AG04449 (cell line): ENCODE results near the gene KRTAP10-9.
"Not testable (repeated sequence)": the region's sequence is repeated elsewhere in the genome, so short reads cannot be mapped to it uniquely, and the experiment has no call there.

Experiments
- CTCF ChIA-PET: fragments of 350-600 bp; formaldehyde crosslinking; extraction: SDS; loops from one replicate; lab custom pipeline; 2021; ENCODE audit warnings: antibody characterized with exemption; lab: Yijun Ruan, JAX
- POLR2A ChIA-PET: fragments of 400-600, 350-600 bp; formaldehyde crosslinking; extraction: SDS; loops from one replicate; lab custom pipeline; 2020; ENCODE audit warnings: antibody characterized with exemption, inconsistent platforms; lab: Yijun Ruan, JAX
- DNase-seq: peaks from one replicate; pipeline ENCODE4 v3.0.0-alpha.2; 2010; ENCODE audit warnings: low read depth, low spot score
- H3K4me3 ChIP-seq: 2 replicates; pipeline ENCODE4 v1.5.1; 2011; ENCODE audit warnings: low read depth, mild to moderate bottlenecking, control low read depth, low read length
- TF ChIP-seq, protein P1 (sequence below): IDR thresholded peaks from one replicate; pipeline ENCODE4 v1.5.1; 2011; ENCODE audit warnings: mild to moderate bottlenecking, moderate library complexity, low read length, control low read depth, inconsistent platforms; ENCODE audit not compliant: insufficient read depth; ENCODE audit errors: missing control alignments

Gene KRTAP10-9, protein sequence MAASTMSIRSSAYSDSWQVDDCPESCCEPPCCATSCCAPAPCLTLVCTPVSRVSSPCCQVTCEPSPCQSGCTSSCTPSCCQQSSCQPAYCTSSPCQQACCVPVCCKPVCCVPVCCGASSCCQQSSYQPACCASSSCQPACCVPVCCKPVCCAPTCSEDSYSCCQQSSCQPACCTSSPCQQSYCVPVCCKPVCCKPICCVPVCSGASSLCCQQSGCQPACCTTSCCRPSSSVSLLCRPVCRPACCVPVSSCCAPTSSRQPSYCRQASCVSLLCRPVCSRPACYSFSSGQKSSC

DNA sequence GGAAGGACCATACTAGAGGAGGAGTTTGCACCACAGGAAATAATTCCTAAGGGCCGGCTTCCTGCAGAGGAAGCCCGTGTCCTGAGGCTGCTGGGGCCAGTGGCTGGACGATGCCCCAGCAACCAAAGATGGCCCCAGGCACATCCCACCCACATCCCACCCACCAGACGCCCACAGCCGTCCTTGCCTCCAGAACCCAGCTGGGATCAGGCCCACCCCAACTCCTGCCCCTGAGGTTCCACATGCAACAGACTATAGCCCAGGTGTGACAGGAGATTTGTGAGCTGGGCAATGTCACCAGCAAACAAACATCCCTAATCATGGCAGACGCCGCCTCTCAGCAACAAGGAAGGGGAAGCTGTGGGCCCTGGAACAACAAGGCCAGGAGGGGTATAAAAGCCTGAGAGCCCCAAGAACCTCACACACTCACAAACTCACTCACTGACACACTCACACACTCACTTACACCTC, at the start of gene KRTAP10-9:
TSS of gene KRTAP10-9 (plus strand) at position 421 of the 471 bp plus-strand sequence. CDS start 79 bp downstream, outside the sequence.
- H3K4me3 ChIP-seq, result no peak within 1 kb of the TSS
- TF ChIP-seq, protein P1, sequence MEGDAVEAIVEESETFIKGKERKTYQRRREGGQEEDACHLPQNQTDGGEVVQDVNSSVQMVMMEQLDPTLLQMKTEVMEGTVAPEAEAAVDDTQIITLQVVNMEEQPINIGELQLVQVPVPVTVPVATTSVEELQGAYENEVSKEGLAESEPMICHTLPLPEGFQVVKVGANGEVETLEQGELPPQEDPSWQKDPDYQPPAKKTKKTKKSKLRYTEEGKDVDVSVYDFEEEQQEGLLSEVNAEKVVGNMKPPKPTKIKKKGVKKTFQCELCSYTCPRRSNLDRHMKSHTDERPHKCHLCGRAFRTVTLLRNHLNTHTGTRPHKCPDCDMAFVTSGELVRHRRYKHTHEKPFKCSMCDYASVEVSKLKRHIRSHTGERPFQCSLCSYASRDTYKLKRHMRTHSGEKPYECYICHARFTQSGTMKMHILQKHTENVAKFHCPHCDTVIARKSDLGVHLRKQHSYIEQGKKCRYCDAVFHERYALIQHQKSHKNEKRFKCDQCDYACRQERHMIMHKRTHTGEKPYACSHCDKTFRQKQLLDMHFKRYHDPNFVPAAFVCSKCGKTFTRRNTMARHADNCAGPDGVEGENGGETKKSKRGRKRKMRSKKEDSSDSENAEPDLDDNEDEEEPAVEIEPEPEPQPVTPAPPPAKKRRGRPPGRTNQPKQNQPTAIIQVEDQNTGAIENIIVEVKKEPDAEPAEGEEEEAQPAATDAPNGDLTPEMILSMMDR, result no peak
- ChIA-PET POLR2A (no interaction called here), CTCF (no interaction called here)
- no peak for DNase-seq

DNA sequence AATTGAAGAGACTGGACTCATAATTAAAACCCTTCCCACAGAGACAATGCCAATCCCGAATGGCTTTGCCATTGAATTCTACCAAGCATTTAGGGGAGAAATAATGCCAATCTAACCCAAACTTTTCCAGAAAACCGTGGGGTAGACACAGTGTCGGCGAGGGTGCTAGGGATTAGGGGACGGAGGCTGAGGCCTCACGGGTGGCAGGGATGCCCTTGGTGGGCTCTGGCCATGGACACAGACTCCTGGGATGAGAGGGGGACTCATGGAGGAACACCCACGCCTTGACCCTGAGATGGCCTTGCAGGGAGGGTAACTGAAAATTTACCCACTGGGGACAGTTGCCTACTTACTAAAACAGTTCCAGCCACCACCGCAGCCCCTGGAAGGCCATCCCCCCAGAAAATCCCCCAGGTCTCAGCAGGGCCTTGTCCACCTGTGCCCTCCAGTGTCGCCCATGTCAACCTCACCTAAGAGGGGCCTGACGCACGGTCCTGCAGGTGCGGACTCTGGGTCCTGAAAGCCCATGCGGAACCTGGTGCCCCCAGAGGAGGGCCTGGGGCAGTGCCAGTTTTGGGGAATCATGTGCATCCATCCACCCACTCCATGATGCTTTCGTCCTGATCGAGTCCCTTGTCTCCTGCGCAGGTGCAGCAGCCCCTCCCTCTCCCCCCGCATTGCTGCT, 48.4 kb upstream of the KRTAP10-9 start:
- DNase-seq, result no peak
- POLR2A ChIA-PET, result no interaction called here
- H3K4me3 ChIP-seq, result no peak overlapping the region
- TF ChIP-seq, protein P1, result no peak
- CTCF ChIA-PET, result no interaction called here

DNA sequence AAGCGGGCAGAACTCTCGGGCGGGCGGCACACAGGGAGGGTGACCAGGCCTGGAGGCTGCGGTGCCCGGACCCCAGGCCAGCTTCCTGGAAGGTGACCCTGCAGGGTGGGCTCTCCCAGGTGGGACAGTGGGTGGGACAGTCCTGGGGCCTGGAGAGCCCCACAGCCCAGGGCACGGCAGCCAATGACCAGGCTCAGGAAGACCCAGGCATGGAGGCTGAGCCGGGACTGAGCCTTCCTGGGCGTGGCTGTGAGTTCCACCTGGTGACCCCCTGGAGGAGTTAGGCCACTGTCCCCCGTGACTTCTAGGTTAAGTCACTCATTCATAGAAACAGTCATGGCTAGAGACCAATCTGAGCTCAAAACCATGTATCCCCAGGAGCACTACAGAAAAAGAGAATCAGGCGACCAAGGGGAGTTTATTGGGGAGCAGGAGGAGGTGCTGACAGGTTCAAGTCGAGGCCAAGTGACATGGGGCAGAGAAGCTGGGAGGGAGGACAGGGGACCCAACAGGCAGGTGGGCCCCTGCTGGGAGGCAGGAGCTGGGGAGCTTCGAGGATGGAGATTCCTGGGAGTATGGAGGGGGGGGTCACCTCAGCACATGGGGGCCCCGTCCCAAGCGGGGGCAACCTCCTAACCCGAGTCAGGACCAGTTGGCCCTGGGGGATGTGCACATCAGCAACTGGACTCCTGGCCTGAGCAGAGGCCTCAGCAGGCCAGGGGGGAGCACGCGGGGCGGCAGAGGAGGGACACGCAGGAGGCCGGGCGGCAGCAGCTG, 47.6 kb upstream of the KRTAP10-9 start:
- ChIA-PET POLR2A (no interaction called here), CTCF (no interaction called here)
- TF ChIP-seq, protein P1, result no peak
- no peak overlapping the region for H3K4me3 ChIP-seq
- DNase-seq, result no peak

DNA sequence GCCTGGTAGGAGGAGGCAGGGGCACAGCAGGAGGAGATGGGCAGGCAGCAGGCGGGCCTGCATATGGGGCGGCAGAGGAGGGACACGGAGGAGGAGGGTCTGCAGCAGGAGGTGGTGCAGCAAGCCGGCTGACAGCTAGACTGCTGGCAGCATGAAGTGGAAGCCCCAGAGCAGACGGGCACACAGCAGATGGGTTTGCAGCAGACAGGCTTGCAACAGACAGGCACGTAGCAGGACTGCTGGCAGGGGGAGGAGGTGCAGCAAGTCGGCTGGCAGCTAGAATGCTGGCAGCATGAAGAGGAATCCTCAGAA, 47.1 kb upstream of the KRTAP10-9 start:
- TF ChIP-seq, protein P1, result no peak
- CTCF ChIA-PET, result no interaction called here
- POLR2A ChIA-PET, result no interaction called here
- no peak for DNase-seq
- H3K4me3 ChIP-seq, result no peak overlapping the region

DNA sequence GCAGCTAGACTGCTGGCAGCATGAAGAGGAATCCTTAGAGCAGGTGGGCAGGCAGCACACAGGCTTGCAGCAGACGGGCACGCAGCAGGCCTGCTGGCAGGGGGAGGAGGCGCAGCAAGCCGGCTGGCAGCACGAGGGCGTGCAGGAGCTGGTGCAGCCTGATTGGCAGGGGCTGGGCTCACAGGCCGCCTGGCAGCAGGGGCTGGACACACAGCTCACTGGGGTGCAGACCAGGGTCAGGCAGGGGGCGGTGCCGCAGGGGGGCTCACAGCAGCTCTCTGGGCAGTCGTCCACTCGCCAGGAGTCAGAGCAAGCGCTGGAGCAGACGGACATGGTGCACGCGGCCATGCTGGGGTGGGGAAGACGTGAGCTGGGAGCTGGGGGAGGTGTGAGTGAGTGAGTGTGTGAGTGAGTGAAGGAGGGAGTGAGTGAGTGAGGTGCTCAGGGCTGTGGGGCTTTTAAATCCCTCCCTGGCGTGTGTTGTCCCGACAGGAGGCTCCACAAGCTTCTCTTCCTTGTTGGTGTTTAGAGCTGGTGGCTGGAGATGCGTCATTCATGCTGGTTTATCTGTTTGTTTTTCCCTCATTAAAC, 46.6 kb upstream of the KRTAP10-9 start, which contains the start of gene KRTAP10-5:
TSS of gene KRTAP10-5 (minus strand) at position 374 of the 591 bp plus-strand sequence. CDS start at position 348, 26 bp downstream.
- DNase-seq, CTCF ChIA-PET, H3K4me3 ChIP-seq, POLR2A ChIA-PET: not testable (repeated sequence)

DNA sequence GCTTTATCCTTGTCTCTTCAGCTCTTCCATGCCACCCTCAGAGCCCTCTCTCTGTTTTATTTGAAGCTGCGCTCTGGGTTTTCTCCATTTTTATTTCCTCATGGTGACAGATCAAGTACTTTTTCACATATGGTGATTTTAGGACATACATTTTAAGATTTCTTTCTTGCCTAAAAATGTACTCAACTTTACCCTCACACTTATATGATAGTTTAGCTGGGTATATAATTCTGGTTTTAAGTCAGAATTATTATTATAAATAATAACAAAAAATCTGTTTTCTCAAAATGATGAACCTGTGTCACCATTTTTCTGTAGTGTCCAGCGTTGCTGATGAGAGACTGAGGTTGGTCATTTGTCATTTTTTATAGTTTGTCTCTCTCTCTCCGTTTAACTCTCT, 45.7 kb upstream of the KRTAP10-9 start:
- CTCF ChIA-PET, result interaction anchor here (0.8 kb wide), 1 partner anchor 39 kb away, joined by 3 read pairs; no protein-coding TSS in a partner anchor
- H3K4me3 ChIP-seq, result no peak overlapping the region
- DNase-seq, result no peak
- TF ChIP-seq, protein P1, result no peak
- POLR2A ChIA-PET, result no interaction called here
